Measurements from ENCODE around the gene EPB42.
A peak's percentile ranks its signal among the peaks of the same experiment; 100 is the strongest.
"Not testable (repeated sequence)": the region's sequence is repeated elsewhere in the genome, so short reads cannot be mapped to it uniquely, and the experiment has no call there.

The EPB42 gene

GRCh38 chr15:43210807-43211206 lies 10.0 kb downstream of the EPB42 start:
- FAIRE-seq: no peak

GRCh38 chr15:43210172-43210745 lies 10.6 kb downstream of the EPB42 start:
- FAIRE-seq: no peak

- no peak for FAIRE-seq
Measured at GRCh38 chr15:43209059-43209824, 11.6 kb downstream of the EPB42 start.

- no peak for FAIRE-seq
Measured at GRCh38 chr15:43208052-43209002, 12.5 kb downstream of the EPB42 start.

DNA sequence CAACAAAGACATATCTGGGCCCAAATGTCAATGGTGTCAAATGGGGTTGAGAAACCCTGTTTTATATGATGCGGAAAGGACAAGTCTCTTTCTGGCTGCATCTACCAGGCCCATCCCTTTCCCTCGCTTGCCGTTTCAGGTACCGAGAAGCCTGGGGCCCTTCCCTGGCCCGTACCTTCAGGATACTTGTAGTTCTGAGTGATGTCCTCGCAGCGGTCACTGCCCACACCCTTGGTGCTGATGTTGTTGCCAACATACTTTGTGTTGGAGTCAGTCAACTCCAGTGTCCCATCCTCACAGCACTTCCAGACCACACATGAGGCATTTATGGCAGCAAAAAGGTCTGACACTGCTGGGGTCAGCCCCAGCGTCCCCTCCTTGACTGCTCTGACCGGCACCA lies 13.8 kb downstream of the EPB42 start:
- FAIRE-seq: no peak

- no peak for FAIRE-seq
Measured at GRCh38 chr15:43206054-43206453, 14.8 kb downstream of the EPB42 start.

DNA sequence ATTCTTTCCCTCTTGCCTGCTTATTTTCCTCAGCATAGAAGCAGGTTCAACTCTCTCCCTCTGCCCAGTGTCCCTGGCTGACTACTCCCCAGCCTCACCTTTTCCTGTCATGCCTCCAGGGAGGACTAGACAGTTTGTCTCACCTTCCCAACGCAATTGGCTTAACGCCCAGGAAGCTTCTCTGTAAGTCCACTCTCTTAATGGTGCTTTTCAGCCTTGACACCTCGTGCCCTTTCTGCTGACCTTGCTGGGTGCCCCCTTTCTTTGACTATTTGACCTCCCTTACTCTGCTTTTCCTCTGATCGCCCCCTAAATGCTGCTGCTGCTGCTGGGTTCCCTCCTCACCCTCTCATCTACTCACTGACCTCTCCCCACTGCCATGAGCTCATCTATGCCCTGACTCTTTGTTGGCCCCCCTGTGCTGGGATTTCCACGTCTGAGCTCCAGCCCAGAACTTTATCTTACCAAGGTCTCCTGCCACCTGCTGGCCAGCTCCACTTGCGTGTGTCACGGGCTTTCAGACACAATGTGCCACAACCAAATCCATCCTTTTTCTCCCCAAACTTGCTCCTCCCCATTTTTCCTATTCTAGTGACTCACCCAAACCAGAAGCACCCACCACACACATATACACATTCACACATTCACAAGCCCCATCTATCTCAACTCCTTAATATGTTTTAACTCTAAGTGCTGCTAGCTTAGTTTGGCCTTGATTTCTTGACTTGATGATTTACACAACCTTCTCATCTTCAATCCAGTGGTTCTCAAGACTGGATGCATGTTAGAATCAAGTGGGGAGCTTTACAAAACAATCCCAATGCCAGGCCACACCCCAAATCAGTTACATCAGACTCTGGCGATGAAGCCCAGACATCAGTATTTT lies 16.6 kb downstream of the EPB42 start:
- FAIRE-seq: no peak

GRCh38 chr15:43199945-43200488 lies 20.8 kb downstream of the EPB42 start:
- FAIRE-seq: no peak

DNA sequence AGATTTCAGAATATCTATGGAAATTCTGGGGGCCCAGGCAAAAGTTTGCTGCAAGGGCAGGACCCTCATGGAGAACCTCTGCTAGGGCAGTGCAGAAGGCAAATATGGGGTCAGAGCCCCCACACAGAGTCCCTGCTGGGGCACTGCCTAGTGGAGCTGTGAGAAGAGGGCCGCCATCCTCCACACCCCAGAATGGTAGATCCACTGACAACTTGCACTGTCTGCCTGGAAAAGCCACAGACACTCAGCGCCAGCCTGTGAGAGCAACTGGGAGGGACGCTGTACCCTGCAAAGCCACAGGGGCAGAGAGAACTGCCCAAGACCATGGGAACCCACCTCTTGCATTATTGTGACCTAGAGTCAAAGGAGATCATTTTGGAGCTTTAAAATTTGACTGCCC lies 21.8 kb downstream of the EPB42 start:
- no peak for FAIRE-seq

DNA sequence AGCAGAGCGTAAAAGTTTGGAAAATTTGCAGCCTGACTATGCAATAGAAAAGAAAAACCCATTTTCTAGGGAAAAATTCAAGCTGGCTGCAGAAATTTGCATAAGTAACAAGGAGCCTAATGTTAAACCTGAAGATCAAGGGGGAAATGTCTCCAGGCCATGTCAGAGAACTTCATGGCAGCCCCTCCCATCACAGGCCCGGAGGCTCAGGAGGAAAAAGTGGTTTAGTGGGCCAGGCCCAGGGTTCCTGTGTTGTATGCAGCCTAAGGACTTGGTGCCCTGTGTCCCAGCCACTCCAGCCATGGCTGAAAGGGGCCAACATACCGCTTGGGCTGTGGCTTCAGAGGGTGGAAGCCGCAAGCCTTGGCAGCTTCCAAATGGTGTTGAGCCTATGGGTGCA lies 22.3 kb downstream of the EPB42 start:
- not testable (repeated sequence) for FAIRE-seq

- not testable (repeated sequence) for FAIRE-seq
Measured at GRCh38 chr15:43197773-43198172, 23.0 kb downstream of the EPB42 start.

DNA sequence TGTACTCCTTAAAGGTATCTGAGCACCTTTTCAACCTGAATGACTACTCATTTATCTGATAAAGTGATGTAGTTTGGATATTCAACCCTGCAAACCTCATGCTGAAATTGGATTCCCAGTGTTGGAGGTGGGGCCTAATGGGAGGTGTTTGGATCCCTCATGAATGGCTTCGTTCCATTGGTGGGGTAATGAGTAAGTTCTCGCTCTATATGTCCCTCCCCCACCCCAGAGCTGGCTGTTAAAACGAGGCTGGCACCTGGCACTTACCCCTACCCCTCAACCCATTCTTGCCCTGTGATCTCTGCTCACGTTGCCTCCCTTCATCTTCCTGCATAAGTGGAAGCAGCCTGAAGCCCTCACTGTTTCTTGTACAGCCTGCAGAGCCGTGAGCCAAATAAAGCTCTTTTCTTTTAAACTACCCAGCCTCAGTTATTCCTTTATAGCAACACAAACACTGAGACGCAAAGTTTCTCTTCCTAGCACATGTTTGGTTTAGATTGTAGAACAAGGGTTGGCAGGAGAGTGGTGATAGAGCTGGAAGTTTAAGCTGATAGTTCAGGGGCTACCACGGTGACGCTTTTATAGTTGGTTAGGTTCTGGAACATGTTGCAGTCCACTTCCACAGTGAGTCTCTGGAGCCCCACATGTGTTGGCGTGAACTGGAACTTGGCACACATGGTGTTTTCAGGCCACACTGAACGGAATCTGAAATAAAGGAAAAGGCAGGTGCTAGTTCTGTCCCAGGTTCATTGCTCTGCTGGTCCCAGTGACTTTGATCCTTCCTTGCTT lies 23.9 kb downstream of the EPB42 start:
- no peak for FAIRE-seq

DNA sequence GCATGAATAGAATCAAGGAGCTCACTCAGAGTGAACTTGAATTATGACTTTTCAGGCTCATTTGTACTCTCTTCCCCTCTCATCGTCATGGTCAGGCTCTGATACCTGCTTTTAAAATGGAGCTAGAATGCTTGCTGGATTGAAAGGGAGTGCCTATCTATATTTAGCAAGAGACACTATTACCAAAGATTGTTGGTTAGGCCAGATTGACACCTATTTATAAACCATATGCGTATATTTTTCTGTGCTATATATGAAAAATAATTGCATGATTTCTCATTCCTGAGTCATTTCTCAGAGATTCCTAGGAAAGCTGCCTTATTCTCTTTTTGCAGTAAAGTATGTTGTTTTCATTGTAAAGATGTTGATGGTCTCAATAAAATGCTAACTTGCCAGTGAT lies 26.0 kb downstream of the EPB42 start:
- no peak for FAIRE-seq

DNA sequence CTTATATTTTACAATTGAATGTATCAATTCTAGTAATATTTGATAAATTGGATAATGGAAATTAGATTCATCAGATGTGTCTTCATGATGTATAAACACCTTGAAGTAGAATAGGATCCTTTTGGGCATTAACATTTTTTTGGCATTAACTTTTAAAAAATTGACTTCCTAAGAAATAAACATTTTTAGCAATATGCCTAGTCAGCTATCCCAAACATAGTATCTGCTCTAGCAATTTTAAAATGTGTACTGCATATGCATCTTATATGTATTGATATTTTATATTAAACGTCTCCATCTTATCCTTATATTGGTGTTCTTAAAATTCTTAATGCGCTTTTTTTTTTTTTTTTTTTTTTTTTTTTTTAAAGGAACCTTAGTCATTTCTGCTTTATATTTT lies 27.1 kb downstream of the EPB42 start:
- peak; percentile 7 for FAIRE-seq

- no peak for FAIRE-seq
Measured at GRCh38 chr15:43190178-43190577, 30.6 kb downstream of the EPB42 start.

- FAIRE-seq: no peak
Measured at GRCh38 chr15:43189296-43189695, 31.5 kb downstream of the EPB42 start.

DNA sequence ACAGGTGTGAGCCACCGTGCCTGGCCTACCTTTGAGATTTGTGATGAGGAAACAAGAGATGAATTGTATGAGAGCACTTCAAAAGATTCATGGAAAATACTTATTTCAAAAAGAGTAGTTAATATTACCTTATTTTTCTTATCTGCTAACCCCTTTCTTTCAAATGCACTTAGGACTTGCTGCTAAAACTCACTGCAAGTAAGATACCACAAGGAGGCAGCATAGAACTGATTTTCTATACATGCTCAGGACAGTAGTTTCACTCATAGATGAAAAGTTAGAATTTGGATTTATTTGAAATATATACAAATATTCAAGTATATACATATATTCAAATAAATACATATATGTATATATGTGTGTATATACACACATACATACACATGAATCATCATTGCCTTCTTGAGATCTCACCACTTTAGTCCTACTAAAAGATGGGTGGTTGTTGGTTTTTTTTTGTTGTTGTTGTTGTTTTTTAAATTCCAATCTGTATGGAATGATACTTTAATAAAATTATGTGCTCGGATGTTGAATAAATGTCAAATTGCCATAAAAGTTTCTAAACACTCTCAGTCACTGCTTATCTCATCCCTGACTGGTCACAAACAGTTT lies 33.2 kb downstream of the EPB42 start:
- peak; percentile 89 for FAIRE-seq

GRCh38 chr15:43186003-43186353 lies 34.8 kb downstream of the EPB42 start:
- FAIRE-seq: no peak

GRCh38 chr15:43185157-43186002 lies 35.4 kb downstream of the EPB42 start, which contains the start of gene CCNDBP1:
Gene CCNDBP1, plus strand, starts transcription at chr15:43185403. Its CDS starts 96 bp downstream, at chr15:43185499.
- FAIRE-seq: peak; percentile 68
